Measurements from ENCODE around the gene PRSS16. TPM values are rescaled to one million over a fixed set of nuclear protein-coding genes. Genes with fewer than 3 reads are reported as not detected.

Gene PRSS16
- total RNA-seq, 2 experiments from 2014 or later: 0.33 to 0.82 TPM

- Mint-ChIP-seq H3K4me1 (peaks cover 4% of the 10 kb centered on the region), H3K9me3 (ENCODE audit: low read depth) (peaks cover 4% of the 10 kb centered on the region), H3K27me3 (peaks cover 70% of the 10 kb centered on the region), H3K27ac (peak overlapping the region; percentile 30), H3K36me3 (peaks cover 2% of the 10 kb centered on the region), H3K4me3 (no peak overlapping the region)
- DNase-seq: no peak
- CTCF ChIA-PET: no interaction called here
- ATAC-seq: no peak
Observed at GRCh38 chr6:27297484-27297856, 50.0 kb downstream of the PRSS16 start.

- Mint-ChIP-seq H3K9me3 (ENCODE audit: low read depth) (peaks cover 7% of the 10 kb centered on the region), H3K4me1 (peaks cover 4% of the 10 kb centered on the region), H3K4me3 (no peak overlapping the region), H3K36me3 (peaks cover 4% of the 10 kb centered on the region), H3K27me3 (peaks cover 75% of the 10 kb centered on the region), H3K27ac (peak overlapping the region; percentile 30)
- no peak for ATAC-seq
- DNase-seq: no peak
- CTCF ChIA-PET: no interaction called here
Observed at GRCh38 chr6:27297857-27298730, 50.6 kb downstream of the PRSS16 start.

DNA sequence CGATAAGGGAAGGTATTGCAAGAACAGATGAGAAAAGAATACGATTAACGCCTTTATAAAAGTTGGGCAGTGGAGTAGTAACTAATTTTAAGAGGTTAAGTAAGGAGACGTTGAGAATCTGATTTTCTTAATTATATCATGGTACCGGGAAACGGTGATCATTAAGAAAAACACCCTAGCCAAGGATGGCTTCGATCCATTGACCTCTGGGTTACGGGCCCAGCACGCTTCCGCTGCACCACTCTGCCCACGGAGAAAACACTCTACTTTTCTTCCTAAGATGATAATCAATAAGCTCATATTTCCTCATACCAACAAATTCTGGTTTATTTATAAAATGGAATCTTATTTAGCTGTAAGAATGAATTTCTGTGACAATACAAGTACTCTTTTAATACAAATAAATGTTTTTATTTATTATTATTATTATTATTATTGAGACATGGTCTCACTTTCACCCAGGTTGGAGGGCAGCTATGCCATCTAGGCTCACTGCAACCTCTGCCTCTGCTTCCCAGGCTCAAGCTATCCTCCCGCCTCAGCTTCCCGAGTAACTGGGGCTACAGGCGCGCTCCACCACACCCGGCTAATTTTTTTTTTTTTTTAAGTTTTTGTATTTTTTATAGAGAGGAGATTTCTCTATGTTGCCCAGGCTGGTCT lies 56.2 kb downstream of the PRSS16 start:
- no peak for ATAC-seq
- Mint-ChIP-seq H3K27me3 (peaks cover 58% of the 10 kb centered on the region), H3K4me1 (no peaks in the 10 kb centered on the region), H3K4me3 (no peak overlapping the region), H3K36me3 (peaks cover 2% of the 10 kb centered on the region), H3K9me3 (ENCODE audit: low read depth) (peaks cover 7% of the 10 kb centered on the region), H3K27ac (no peak overlapping the region)
- no peak for DNase-seq
- CTCF ChIA-PET: interaction anchor here (0.9 kb wide), 1 partner anchor 9 kb away, joined by 3 read pairs; the partner anchor contains the start of gene POM121L2

Other genes starting within 250 kb of the PRSS16 start
- not detected for gene POM121L2, start 64.6 kb downstream of the PRSS16 start, total RNA-seq
- 1 to 10 TPM in 1 of 2 experiments, under 1 TPM in 1; 0.73 to 1.3 TPM for gene ZNF391, start 141.1 kb downstream of the PRSS16 start, total RNA-seq
- gene ZNF184, start 225.4 kb downstream of the PRSS16 start, total RNA-seq: 10 to 100 TPM; 12.4 to 12.9 TPM

All from activated CD8-positive, alpha-beta memory T cell treated with anti-CD3 and anti-CD28 coated beads, Interleukin-2, amount 10 ng/mL, durations not matched to agents 7 days and 5 days (primary cell).